HUDEP-2 (cell line): ENCODE data around the gene FTCD.

Source experiments
- DNase-seq, 76 experiments: peaks; one replicate each; lab custom pipeline; 2025; ENCODE audit not compliant: unreplicated experiment in 76 of 76; lab: John Stamatoyannopoulos, UW

The FTCD gene

DNA sequence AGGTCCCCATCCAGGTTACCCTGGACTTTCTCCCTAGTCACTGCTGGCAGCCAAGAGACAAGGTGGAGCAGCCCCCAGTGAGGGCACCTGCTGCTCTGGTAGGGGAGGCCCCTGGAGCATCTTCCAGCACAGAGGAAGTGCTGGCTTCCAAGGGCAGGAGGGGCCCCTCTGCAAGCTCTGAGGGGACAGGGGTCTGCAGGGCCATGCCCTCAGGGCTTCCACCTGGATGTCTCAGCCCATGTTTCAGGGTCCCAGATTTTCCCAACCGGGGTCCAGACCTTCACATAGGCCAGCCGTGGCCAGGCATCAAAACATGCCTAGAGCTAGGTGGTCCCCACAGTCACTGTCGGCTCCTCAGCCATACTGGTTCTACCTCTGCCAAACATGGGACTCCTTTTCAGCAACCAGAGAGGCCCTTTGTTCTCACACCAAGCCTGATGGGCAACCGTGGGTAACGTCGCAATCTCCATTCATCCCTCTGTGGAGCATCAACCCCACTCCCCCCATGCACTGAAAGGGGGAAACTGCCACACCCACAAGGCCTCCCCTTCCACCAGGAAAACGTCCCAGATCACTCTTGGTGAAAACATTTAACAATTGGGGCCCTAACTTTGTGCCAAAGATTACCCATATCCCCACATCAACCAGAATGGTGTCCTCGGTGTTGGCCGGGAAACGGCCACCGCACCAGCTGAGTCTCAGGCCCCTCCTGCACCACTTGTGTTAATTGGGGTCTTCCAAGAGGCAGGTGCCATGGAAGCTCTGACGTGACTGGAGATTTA lies 59.4 kb downstream of the FTCD start:
- no peak for DNase-seq

GRCh38 chr21:46095083-46095719 lies 60.2 kb downstream of the FTCD start:
- DNase-seq = no peak

GRCh38 chr21:46094401-46095082 lies 60.8 kb downstream of the FTCD start:
- DNase-seq = no peak

DNA sequence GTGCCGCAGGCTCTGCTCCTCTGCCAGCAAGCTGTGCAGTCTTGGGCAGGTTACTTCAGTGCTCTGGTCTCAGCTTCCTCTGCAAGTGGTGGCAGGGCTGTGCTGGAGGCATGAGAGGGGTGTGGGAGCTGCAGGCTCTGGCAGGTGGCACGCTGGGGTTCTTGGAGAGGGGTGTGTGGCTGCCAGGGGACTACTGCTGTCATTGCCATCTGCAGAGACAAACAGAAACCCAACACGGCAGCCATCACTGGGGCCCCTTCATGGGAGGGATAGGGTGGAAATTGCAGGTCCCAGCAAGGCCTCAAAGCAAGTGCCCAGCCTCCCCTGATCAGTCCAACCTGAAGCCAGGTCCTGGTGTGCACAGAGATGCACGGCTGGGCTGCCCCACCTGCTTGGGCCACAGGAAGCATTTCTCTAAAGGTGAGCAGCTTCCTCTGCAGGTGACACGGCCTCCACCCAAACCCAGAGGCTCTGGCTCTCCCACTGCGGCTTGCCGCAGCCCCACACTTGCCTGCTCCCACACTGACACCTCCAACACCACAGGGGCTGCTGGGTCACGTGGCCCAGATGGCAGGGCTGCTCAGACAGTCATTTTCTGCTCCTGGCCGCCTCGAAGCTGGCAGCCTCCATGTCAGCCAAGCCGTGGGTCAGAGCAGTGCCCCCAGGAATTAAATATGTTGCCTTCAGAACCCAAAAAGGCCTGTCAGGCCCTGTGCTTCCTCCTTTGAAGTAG lies 61.5 kb downstream of the FTCD start:
- no peak for DNase-seq

DNA sequence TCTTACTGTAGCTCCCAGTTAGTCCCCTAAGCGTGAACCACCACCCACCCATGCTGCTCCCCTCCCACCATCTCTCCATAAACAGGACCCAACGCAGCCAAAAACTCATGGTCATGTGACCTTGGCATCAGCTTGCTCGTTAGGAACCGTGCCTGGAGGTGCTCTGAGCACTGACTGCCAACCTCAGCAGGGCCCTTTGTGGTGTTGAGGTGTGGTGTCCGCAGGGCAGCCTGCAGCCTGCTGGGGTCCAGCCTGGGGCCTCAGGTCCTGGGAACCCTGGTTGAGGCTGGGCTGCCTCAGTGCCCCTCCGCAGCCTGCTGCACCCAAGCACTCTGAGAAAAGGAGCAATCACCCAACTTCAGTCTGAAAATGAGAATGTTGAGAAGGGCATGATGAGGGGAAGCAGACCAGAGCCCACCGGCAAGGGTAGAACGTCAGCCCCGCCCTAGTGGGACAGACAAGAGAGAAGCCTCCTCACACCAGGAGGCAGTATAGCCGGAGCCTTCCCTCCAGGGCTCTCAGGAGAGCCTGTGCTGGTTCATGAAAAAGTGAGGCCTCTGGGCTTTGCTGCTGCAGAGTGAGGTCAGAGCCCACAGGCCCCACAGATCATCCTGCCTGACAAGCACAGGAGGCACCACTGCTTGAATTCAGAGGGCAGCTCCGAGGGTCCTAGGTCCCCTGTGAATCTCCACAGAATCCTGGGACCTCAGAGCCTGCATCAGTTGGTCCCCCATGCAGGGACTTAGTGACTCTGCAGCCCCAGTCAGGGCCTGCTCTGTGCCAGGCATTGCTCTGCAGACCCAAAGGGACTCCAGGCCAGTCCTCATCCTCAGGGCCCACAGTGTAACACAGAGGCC lies 62.3 kb downstream of the FTCD start:
- DNase-seq = no peak

- DNase-seq = no peak
Observed at GRCh38 chr21:46092026-46092764, 63.2 kb downstream of the FTCD start.

DNA sequence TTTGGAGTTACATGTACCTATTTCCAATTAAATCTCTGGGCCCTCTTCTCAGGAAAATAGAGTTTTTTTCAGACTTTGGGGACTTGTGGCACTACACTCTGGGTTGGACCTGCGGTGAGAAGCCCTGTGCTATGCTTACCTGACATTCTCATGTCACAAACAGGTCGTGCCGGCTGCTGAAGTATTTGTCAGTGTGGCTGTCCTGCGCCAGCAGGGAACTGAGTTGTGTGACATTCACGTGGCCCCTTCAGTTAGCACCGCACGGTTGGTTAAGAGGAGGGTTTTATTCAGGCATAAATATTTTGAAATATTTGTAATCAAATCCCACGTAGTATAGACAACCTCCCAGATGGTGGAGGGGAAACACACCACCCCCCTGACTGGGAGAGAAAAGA lies 63.8 kb downstream of the FTCD start:
- DNase-seq = no peak

- DNase-seq = no peak
Observed at GRCh38 chr21:46091118-46091517, 64.3 kb downstream of the FTCD start.

GRCh38 chr21:46089285-46089684 lies 66.1 kb downstream of the FTCD start:
- no peak for DNase-seq

- no peak for DNase-seq
Observed at GRCh38 chr21:46088189-46088588, 67.2 kb downstream of the FTCD start.

GRCh38 chr21:46087641-46088040 lies 67.7 kb downstream of the FTCD start:
- DNase-seq = no peak
